ENCODE measurements around the gene TNFAIP2.

GRCh38 chr14:103160321-103161053, 37.2 kb downstream of the TNFAIP2 start:
- TF ChIP-seq CTCF (IDR thresholded peaks at IDR 0.05) (no peak), POLR2A (IDR thresholded peaks at IDR 0.05) (no peak)
